ENCODE data around the gene OPALIN. TPM values are rescaled to one million over a fixed set of nuclear protein-coding genes. Genes with fewer than 3 reads are reported as not detected.

OPALIN gene
- total RNA-seq, 2 experiments from 2014 or later = not detected

- no peaks in the 10 kb centered on the region for H3K36me3 Mint-ChIP-seq (ENCODE audit: low read depth)
- H3K4me1 Mint-ChIP-seq (ENCODE audit: low read depth) = peaks cover 6% of the 10 kb centered on the region
- peak; percentile 61 for DNase-seq
- no peak overlapping the region for H3K27ac Mint-ChIP-seq
- intact Hi-C loops (cut with micrococcal nuclease) = loop anchor here (10.0 kb wide), 1 partner anchor 664 kb away; no protein-coding TSS in a partner anchor
- H3K4me3 Mint-ChIP-seq = no peak overlapping the region
- peaks cover 3% of the 10 kb centered on the region for H3K27me3 Mint-ChIP-seq (ENCODE audit: low read depth)
- H3K9me3 Mint-ChIP-seq = no peaks in the 10 kb centered on the region
- CTCF ChIA-PET = interaction anchor here (0.5 to 1.8 kb wide), 19 partner anchors 11 to 1214 kb away, joined by 3 to 9 read pairs (median 4); partner anchors contain the start of genes HOGA1 and OPALIN
Observed at GRCh38 chr10:96370584-96371157, 11.9 kb upstream of the OPALIN start.

DNA sequence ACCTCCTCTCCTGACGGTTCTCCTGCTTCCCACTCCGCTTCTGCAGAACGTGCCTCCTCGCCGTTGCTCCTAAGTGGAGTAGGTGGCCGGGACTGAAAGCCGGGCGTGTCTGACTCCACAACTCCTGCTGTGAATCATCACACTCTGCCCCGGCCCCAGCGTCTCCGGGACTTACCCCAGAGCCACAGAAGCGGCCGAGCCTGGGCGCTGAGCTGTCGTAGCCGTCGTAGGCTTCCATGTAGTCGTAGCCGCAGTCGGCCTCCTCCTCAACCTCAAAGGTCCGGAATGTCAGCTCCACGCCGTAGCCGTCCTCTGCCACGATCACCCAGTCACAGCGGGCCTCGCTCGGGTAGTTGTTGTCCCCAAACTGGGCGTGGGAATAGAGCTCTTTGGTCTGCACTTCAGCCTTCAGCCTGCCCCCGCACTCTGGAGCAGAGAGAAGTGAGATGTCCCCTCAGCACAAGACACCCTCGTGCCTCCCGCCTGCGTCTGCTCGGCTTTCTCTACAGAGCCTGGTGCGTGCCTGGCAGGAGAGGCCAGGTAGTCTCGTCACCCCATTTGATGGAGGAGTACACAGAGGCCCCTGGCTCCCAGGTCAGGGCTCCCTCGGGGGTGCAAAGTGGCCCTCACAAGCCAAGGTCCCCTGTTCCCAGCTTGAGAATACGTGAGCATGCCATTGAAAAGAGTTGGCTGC, 11.2 kb upstream of the OPALIN start:
- Mint-ChIP-seq H3K4me1 (ENCODE audit: low read depth) (peaks cover 2% of the 10 kb centered on the region), H3K27ac (no peak overlapping the region), H3K9me3 (no peaks in the 10 kb centered on the region), H3K4me3 (no peak overlapping the region), H3K27me3 (ENCODE audit: low read depth) (peaks cover 3% of the 10 kb centered on the region), H3K36me3 (ENCODE audit: low read depth) (no peaks in the 10 kb centered on the region)
- no peak for DNase-seq
- CTCF ChIA-PET = interaction anchor here (0.7 to 1.8 kb wide), 17 partner anchors 11 to 1214 kb away, joined by 3 to 9 read pairs (median 4); partner anchors contain the start of genes HOGA1 and OPALIN
- intact Hi-C loops (cut with micrococcal nuclease) = loop anchor here (10.0 kb wide), 1 partner anchor 665 kb away; no protein-coding TSS in a partner anchor

GRCh38 chr10:96368971-96369370, 10.2 kb upstream of the OPALIN start:
- intact Hi-C loops (cut with micrococcal nuclease) = no loop called here
- CTCF ChIA-PET = interaction anchor here (0.7 kb wide), 2 partner anchors 804 to 981 kb away, joined by 4 to 5 read pairs; no protein-coding TSS in a partner anchor
- Mint-ChIP-seq H3K4me1 (ENCODE audit: low read depth) (no peaks in the 10 kb centered on the region), H3K9me3 (no peaks in the 10 kb centered on the region), H3K36me3 (ENCODE audit: low read depth) (no peaks in the 10 kb centered on the region), H3K27me3 (ENCODE audit: low read depth) (no peaks in the 10 kb centered on the region), H3K4me3 (no peak overlapping the region), H3K27ac (no peak overlapping the region)
- no peak for DNase-seq

- no peak for DNase-seq
- no peaks in the 10 kb centered on the region for H3K27me3 Mint-ChIP-seq (ENCODE audit: low read depth)
- H3K4me1 Mint-ChIP-seq (ENCODE audit: low read depth) = no peaks in the 10 kb centered on the region
- no peaks in the 10 kb centered on the region for H3K36me3 Mint-ChIP-seq (ENCODE audit: low read depth)
- intact Hi-C loops (cut with micrococcal nuclease) = no loop called here
- no peak overlapping the region for H3K4me3 Mint-ChIP-seq
- CTCF ChIA-PET = interaction anchor here (1.0 to 2.8 kb wide), 2 partner anchors 7 to 146 kb away, joined by 3 to 15 read pairs; partner anchors contain the start of gene TLL2
- H3K9me3 Mint-ChIP-seq = no peaks in the 10 kb centered on the region
- H3K27ac Mint-ChIP-seq = no peak overlapping the region
Observed at GRCh38 chr10:96367470-96367869, 8.7 kb upstream of the OPALIN start.

GRCh38 chr10:96366508-96366907, 7.7 kb upstream of the OPALIN start:
- Mint-ChIP-seq H3K4me1 (ENCODE audit: low read depth) (no peaks in the 10 kb centered on the region), H3K36me3 (ENCODE audit: low read depth) (no peaks in the 10 kb centered on the region), H3K4me3 (no peak overlapping the region), H3K27me3 (ENCODE audit: low read depth) (no peaks in the 10 kb centered on the region), H3K27ac (no peak overlapping the region), H3K9me3 (no peaks in the 10 kb centered on the region)
- intact Hi-C loops (cut with micrococcal nuclease) = no loop called here
- no peak for DNase-seq
- CTCF ChIA-PET = interaction anchor here (0.8 to 2.8 kb wide), 5 partner anchors 8 to 147 kb away, joined by 3 to 15 read pairs (median 3); partner anchors contain the start of gene TLL2

DNA sequence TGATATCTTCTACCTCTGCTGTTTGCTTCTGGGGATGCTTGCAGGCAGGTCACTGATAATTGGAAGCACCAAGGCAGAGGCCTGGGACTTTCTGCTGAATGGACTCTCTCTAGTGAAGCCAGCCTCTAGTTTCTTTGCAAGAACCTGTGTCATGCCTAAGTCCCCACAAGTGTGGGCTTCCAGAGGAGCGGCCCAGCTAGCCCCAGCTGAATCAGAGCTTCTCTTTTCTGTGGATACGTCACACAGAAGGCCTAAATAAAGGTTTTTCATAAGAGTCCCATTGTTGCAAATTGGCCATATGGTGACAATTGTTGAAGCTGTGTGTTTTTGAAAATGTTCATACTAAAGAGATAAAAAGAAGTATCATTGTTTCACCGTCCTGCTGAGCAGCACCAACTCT, 6.8 kb upstream of the OPALIN start:
- H3K4me1 Mint-ChIP-seq (ENCODE audit: low read depth) = no peaks in the 10 kb centered on the region
- no peak overlapping the region for H3K27ac Mint-ChIP-seq
- H3K36me3 Mint-ChIP-seq (ENCODE audit: low read depth) = no peaks in the 10 kb centered on the region
- CTCF ChIA-PET = interaction anchor here (0.6 to 2.8 kb wide), 4 partner anchors 9 to 1489 kb away, joined by 3 to 15 read pairs (median 4); no protein-coding TSS in a partner anchor
- H3K9me3 Mint-ChIP-seq = no peaks in the 10 kb centered on the region
- intact Hi-C loops (cut with micrococcal nuclease) = no loop called here
- H3K27me3 Mint-ChIP-seq (ENCODE audit: low read depth) = no peaks in the 10 kb centered on the region
- H3K4me3 Mint-ChIP-seq = no peak overlapping the region
- no peak for DNase-seq

GRCh38 chr10:96360766-96361165, 2.0 kb upstream of the OPALIN start:
- CTCF ChIA-PET = interaction anchor here (2.2 kb wide), 1 partner anchor 14 kb away, joined by 8 read pairs; no protein-coding TSS in a partner anchor
- no peaks in the 10 kb centered on the region for H3K9me3 Mint-ChIP-seq

DNA sequence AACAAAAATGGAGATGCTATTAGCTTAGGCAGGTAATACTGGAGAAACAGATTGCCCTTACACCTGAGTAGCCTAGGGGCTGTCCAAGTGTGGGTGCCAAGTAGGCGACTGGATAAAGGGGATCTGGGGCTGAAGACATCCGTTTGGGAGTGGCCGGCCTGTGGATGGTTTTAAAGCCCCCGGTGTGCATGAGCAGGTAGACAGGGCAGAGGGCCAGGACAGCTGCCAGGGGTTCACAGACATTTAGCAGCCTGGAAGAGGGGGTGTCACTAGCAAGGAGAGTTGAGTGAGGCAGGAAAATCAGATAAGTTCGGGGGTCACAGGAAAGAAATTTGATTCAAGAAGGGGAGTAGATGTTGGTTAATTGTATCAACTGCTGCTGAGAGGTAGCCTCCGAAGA, 1.5 kb upstream of the OPALIN start:
- no peak overlapping the region for H3K27ac Mint-ChIP-seq
- H3K9me3 Mint-ChIP-seq = no peaks in the 10 kb centered on the region
- intact Hi-C loops (cut with micrococcal nuclease) = no loop called here
- H3K36me3 Mint-ChIP-seq (ENCODE audit: low read depth) = no peaks in the 10 kb centered on the region
- peaks cover 4% of the 10 kb centered on the region for H3K27me3 Mint-ChIP-seq (ENCODE audit: low read depth)
- no peak overlapping the region for H3K4me3 Mint-ChIP-seq
- no peak for DNase-seq
- H3K4me1 Mint-ChIP-seq (ENCODE audit: low read depth) = no peaks in the 10 kb centered on the region
- CTCF ChIA-PET = interaction anchor here (2.2 kb wide), 1 partner anchor 15 kb away, joined by 8 read pairs; no protein-coding TSS in a partner anchor

More at GRCh38 chr10:96360766-96361165, 2.0 kb upstream of the OPALIN start:
- no peaks in the 10 kb centered on the region for H3K4me1 Mint-ChIP-seq (ENCODE audit: low read depth)
- intact Hi-C loops (cut with micrococcal nuclease) = no loop called here
- H3K4me3 Mint-ChIP-seq = no peak overlapping the region
- no peaks in the 10 kb centered on the region for H3K36me3 Mint-ChIP-seq (ENCODE audit: low read depth)
- no peak for DNase-seq
- no peak overlapping the region for H3K27ac Mint-ChIP-seq
- peaks cover 4% of the 10 kb centered on the region for H3K27me3 Mint-ChIP-seq (ENCODE audit: low read depth)

DNA sequence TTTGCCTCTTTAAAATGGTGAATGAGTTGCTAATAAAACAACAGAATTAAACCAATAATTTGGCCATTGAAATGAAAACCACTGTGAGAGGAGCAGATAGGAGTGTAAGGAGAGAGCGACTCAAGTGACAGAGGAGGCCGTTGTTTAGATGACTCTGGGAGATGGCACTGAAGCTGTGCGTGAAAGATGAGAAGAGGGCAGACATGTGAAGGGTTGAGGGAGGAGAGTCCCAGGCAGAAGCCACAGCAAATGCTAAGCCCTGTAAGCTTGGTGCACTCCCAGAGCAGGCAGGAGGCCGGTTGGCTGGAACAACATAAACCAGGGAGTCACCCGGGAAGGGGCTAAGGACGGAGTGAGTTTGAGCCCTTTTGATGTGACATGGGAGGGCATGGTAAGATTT, 814 bp upstream of the OPALIN start:
- CTCF ChIA-PET = no interaction called here
- Mint-ChIP-seq H3K36me3 (ENCODE audit: low read depth) (no peaks in the 10 kb centered on the region), H3K27ac (no peak overlapping the region), H3K4me3 (no peak overlapping the region), H3K27me3 (ENCODE audit: low read depth) (peaks cover 4% of the 10 kb centered on the region), H3K4me1 (ENCODE audit: low read depth) (no peaks in the 10 kb centered on the region), H3K9me3 (no peaks in the 10 kb centered on the region)
- DNase-seq = no peak
- intact Hi-C loops (cut with micrococcal nuclease) = no loop called here

GRCh38 chr10:96357038-96357620, 1.7 kb downstream of the OPALIN start:
- CTCF ChIA-PET = interaction anchor here (2.7 kb wide), 1 partner anchor 17 kb away, joined by 9 read pairs; no protein-coding TSS in a partner anchor
- intact Hi-C loops (cut with micrococcal nuclease) = no loop called here
- Mint-ChIP-seq H3K27ac (no peak overlapping the region), H3K27me3 (ENCODE audit: low read depth) (peaks cover 8% of the 10 kb centered on the region), H3K36me3 (ENCODE audit: low read depth) (no peaks in the 10 kb centered on the region), H3K4me3 (no peak overlapping the region), H3K9me3 (no peaks in the 10 kb centered on the region), H3K4me1 (ENCODE audit: low read depth) (no peaks in the 10 kb centered on the region)
- no peak for DNase-seq

DNA sequence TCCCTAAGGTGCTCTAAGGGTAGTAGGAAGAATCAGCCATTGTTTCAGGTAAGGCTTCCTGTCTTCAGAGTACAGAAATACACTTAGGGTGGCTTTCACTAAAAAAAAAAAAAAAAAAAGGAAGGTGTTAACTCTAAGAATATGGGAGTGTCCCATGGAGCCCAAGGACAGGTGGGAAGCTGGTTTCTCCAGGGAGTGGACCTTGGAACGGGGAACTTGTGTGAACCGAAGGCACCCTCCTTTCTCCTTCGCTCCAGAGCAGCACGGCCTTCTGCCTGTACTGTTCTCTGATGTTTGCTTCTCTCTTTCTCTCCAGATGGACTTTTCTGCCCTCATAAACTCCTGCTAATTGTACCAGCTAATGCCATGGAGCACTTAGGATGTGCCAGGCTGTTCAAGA, 6.2 kb downstream of the OPALIN start:
- intact Hi-C loops (cut with micrococcal nuclease) = no loop called here
- Mint-ChIP-seq H3K27me3 (ENCODE audit: low read depth) (peaks cover 9% of the 10 kb centered on the region), H3K27ac (no peak overlapping the region), H3K4me1 (ENCODE audit: low read depth) (no peaks in the 10 kb centered on the region), H3K9me3 (no peaks in the 10 kb centered on the region), H3K36me3 (ENCODE audit: low read depth) (no peaks in the 10 kb centered on the region), H3K4me3 (no peak overlapping the region)
- CTCF ChIA-PET = interaction anchor here (1.1 to 1.4 kb wide), 2 partner anchors 12 to 14 kb away, joined by 3 to 6 read pairs; no protein-coding TSS in a partner anchor
- DNase-seq = no peak

DNA sequence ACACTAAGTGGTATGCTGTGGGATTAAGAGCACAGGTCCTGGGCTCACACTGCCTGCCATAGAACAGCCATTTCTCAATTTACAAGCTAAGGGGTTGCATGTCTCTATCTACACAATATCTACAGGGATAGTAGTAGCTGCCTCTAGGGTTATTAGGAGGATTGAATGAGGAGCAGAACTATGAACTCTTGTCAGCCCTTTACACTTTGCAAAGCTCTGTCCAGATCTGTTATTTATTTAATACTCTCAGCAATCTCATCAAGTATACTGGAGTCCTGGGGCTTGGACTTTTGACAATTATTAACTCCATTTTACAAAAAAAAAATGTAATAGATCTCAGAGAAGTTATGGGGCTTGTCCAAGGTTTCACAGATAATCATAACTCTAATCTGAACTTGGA, 6.8 kb downstream of the OPALIN start:
- Mint-ChIP-seq H3K27me3 (ENCODE audit: low read depth) (peaks cover 9% of the 10 kb centered on the region), H3K27ac (no peak overlapping the region), H3K9me3 (no peaks in the 10 kb centered on the region), H3K36me3 (ENCODE audit: low read depth) (no peaks in the 10 kb centered on the region), H3K4me3 (no peak overlapping the region), H3K4me1 (ENCODE audit: low read depth) (no peaks in the 10 kb centered on the region)
- intact Hi-C loops (cut with micrococcal nuclease) = no loop called here
- CTCF ChIA-PET = interaction anchor here (1.1 to 1.4 kb wide), 2 partner anchors 11 to 15 kb away, joined by 3 to 6 read pairs; no protein-coding TSS in a partner anchor
- DNase-seq = no peak
